HepG2 (cell line): Measurements from ENCODE around the gene CYP46A1. TPM values are rescaled to one million over a fixed set of nuclear protein-coding genes. Genes with fewer than 3 reads are reported as not detected.

Source experiments
- AFF4 ChIP-seq: sonication (generic); formaldehyde crosslinking; IDR thresholded peaks from 2 replicates; pipeline ENCODE4 v1.4.0; 2020; ENCODE audit warnings: missing genetic modification reagents
- CBX2 ChIP-seq, 2 experiments: fragments of 200-600 bp in 1 of 2; sonication (generic); formaldehyde crosslinking in 1 of 2; IDR thresholded peaks; 2 replicates each; pipeline versions ENCODE4 v1.7.0 to v1.8.1; 2018 to 2022; ENCODE audit warnings: low read depth in 2 of 2, low read length in 1 of 2, mild to moderate bottlenecking in 1 of 2, missing genetic modification reagents in 1 of 2
- EED ChIP-seq: sonication (generic); formaldehyde crosslinking; IDR thresholded peaks from 2 replicates; pipeline ENCODE4 v1.5.0; 2020; ENCODE audit warnings: mild to moderate bottlenecking, missing genetic modification reagents
- HOXA9 ChIP-seq: sonication (generic); formaldehyde crosslinking; IDR thresholded peaks from 2 replicates; pipeline ENCODE4 v1.8.1; 2022; ENCODE audit warnings: missing genetic modification reagents, mild to moderate bottlenecking, moderate library complexity, borderline replicate concordance
- NFYC ChIP-seq: IDR thresholded peaks from 2 replicates; pipeline ENCODE4 v1.6.1; 2016; ENCODE audit warnings: missing genetic modification reagents, missing compliant biosample characterization
- SATB2 ChIP-seq: sonication (generic); formaldehyde crosslinking; IDR thresholded peaks from 2 replicates; pipeline ENCODE4 v1.5.0; 2020; ENCODE audit warnings: missing genetic modification reagents
- SP4 ChIP-seq: sonication (generic); formaldehyde crosslinking; IDR thresholded peaks from 2 replicates; pipeline ENCODE4 v1.8.1; 2023; ENCODE audit warnings: mild to moderate bottlenecking, missing genetic modification reagents
- ZBTB4 ChIP-seq: sonication (generic); formaldehyde crosslinking; IDR thresholded peaks from 2 replicates; pipeline ENCODE4 v1.4.0; 2020; ENCODE audit warnings: missing genetic modification reagents, mild to moderate bottlenecking, borderline replicate concordance
- ZHX2 ChIP-seq, 2 experiments: sonication (generic) in 1 of 2; formaldehyde crosslinking in 1 of 2; IDR thresholded peaks; 2 replicates each; pipeline versions ENCODE4 v1.6.1 to v1.9.0; 2014 to 2022; ENCODE audit warnings: antibody characterized with exemption in 1 of 2, borderline replicate concordance in 1 of 2, inconsistent platforms in 1 of 2, low read depth in 1 of 2, missing genetic modification reagents in 1 of 2
- ZNF205 ChIP-seq: IDR thresholded peaks from 2 replicates; pipeline ENCODE4 v1.6.1; 2018; ENCODE audit warnings: missing biosample characterization, missing genetic modification reagents
- ZNF207 ChIP-seq: fragments of 450-650 bp; IDR thresholded peaks from 2 replicates; pipeline ENCODE4 v1.6.1; 2016; ENCODE audit warnings: antibody characterized with exemption, borderline replicate concordance
- ZNF251 ChIP-seq: sonication (generic); formaldehyde crosslinking; IDR thresholded peaks from 2 replicates; pipeline ENCODE4 v1.9.0; 2021; ENCODE audit warnings: mild to moderate bottlenecking, missing genetic modification reagents
- ZNF3 ChIP-seq: IDR thresholded peaks from 2 replicates; pipeline ENCODE4 v1.7.0; 2017; ENCODE audit warnings: inconsistent platforms
- ZNF530 ChIP-seq: sonication (generic); formaldehyde crosslinking; IDR thresholded peaks from 2 replicates; pipeline ENCODE4 v1.5.0; 2020; ENCODE audit warnings: low read depth, mild to moderate bottlenecking, missing genetic modification reagents
- polyA plus RNA-seq, 8 experiments: library from polyadenylated mRNA; depleted of rRNA in 3 of 8; stranded (reverse) in 7 of 8; unstranded in 1 of 8; fragments of >200 nt; fragmentation: Illumina TruSeq in 4 of 8; extraction: Trizol in 4 of 8; gene quantifications; 2 replicates each; pipeline versions ENCODE4 v1.2.1 to v1.2.3, GENCODE V29; 2011 to 2016; ENCODE audit warnings: low read depth in 4 of 8, missing spikeins in 1 of 8, mixed read lengths in 1 of 8; ENCODE audit not compliant: insufficient read depth in 1 of 8
- total RNA-seq, 5 experiments: library from RNA; depleted of rRNA; stranded (reverse); fragments of >200 nt; fragmentation: Illumina TruSeq; extraction: Trizol; gene quantifications; 2 replicates each; pipeline ENCODE4 v1.2.3, GENCODE V29; 2016; ENCODE audit warnings: low read depth in 1 of 5

The CYP46A1 gene
- total and polyA plus RNA-seq, 2 of the 13 experiments (the other 11 are each of a cell fraction or from before 2014, with no cell fraction given), result not detected

GRCh38 chr14:99729991-99730875 lies 46.1 kb downstream of the CYP46A1 start (continued):
- 0 out of 2 replicates have a peak, but pooled peaks have one; percentile 59 for TF ChIP-seq ZBTB4 (CRISPR knock-in tag)
- no peak for TF ChIP-seq ZNF205 (CRISPR knock-in tag)
- TF ChIP-seq ZNF530 (CRISPR knock-in tag), result no peak
- no peak for TF ChIP-seq ZNF207
- TF ChIP-seq SATB2 (CRISPR knock-in tag), result no peak
- no peak for TF ChIP-seq ZHX2 (IDR thresholded peaks at IDR 0.05; ENCODE audit: low read depth)
- no peak for TF ChIP-seq ZHX2 (CRISPR knock-in tag; IDR thresholded peaks at IDR 0.05; ENCODE audit: borderline replicate concordance)
- TF ChIP-seq NFYC (CRISPR knock-in tag), result no peak
- no peak for TF ChIP-seq AFF4
- TF ChIP-seq SP4 (CRISPR knock-in tag), result no peak; the same call in 1 of the 2 replicates
- no peak for TF ChIP-seq EED
- no peak for TF ChIP-seq CBX2 (IDR thresholded peaks at IDR 0.05; ENCODE audit: low read depth, low read length)
- no peak for TF ChIP-seq CBX2 (CRISPR knock-in tag; IDR thresholded peaks at IDR 0.05; ENCODE audit: low read depth)
- no peak for TF ChIP-seq ZNF3 (CRISPR knock-in tag)
- no peak for TF ChIP-seq ZNF251 (CRISPR knock-in tag)
- no peak for TF ChIP-seq HOXA9 (CRISPR knock-in tag)
